T-helper 1 cell treated with Interleukin-12 subunit alpha and Interleukin-12 subunit beta and Interleukin-4 antibody, amounts not matched to agents 30 ng/mL and 1 ng/mL, for 36 hours (primary cell): ENCODE measurements around the gene ENOPH1. TPM values are rescaled to one million over a fixed set of nuclear protein-coding genes. Genes with fewer than 3 reads are reported as not detected.

Experiments used
- intact Hi-C: fragments of 100-400 bp; cut with micrococcal nuclease; formaldehyde crosslinking; loops from one replicate; pipeline ENCODE4 v1.15.1; 2024
- total RNA-seq: library from RNA; stranded (reverse); gene quantifications from 2 replicates; pipeline ENCODE4 v1.2.3, GENCODE V29; 2022

ENOPH1 gene
- total RNA-seq, 1 donor from 2014 or later: 38.0 TPM

DNA sequence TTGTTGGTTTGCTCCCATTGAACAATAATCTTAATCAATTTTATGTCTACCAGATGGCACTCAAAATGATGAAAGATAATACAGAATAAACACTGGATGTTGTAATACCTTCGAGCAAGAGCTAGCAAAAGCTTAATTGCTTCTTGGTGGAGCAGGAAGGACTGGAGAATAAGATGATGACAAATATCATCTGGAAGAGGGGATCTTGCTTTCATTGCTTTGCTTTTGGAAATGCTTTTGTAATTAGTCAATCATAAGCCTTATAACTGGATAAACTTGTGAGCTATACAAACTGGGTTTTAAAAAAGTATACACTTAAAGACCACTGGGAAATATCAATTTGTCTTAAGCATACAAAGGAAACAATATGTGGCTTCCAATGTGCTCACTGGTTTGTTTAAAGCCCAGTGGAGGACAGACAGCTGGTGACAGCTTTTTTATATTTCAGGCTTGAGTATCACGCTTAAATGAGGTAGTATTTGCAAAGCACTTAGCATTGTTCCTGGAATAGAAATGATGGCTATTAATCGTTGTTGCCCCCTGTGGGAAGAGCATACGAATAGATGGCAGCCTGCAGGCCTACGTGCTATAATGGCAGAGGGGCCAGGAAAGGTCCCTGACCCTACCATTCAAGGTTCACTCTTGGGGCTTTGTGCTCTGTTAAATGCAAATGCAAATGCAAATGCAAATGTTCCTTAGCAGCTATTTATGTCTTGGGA, 70.2 kb downstream of the ENOPH1 start:
- intact Hi-C loops: no loop called here

DNA sequence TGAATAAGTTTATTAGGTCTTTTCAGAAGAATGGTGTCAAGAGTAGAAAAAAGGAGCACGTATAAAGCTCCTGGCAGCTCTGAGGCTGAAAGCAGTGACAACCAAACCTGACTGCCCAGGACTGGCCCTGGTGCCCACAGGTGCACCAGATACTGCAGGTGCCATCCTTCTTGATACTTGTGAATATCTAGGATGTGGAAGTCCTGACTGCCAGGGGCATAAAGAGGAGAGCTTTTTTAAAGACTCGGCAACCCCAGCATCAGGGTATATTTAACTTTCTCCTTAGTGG, 70.7 kb downstream of the ENOPH1 start:
- intact Hi-C loops: no loop called here

DNA sequence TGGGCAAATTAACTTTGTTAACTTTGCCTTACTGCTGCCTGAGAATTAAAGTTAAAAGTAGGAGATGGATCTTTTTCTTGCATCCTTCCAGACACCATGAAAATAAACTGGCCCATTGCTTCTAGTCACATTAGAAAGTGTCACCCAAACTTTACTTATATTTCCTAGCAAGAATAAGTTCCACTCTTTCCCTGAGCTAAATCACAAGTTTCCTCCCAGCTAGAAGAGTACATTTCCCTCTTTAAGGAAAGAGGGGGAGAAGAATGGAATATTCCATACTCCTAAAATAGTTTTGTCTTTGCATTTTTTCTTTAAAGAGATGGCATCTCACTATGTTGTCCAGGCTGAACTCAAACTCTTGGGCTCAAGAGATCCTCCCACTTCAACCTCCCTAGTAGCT, 77.6 kb downstream of the ENOPH1 start:
- intact Hi-C loops: no loop called here

DNA sequence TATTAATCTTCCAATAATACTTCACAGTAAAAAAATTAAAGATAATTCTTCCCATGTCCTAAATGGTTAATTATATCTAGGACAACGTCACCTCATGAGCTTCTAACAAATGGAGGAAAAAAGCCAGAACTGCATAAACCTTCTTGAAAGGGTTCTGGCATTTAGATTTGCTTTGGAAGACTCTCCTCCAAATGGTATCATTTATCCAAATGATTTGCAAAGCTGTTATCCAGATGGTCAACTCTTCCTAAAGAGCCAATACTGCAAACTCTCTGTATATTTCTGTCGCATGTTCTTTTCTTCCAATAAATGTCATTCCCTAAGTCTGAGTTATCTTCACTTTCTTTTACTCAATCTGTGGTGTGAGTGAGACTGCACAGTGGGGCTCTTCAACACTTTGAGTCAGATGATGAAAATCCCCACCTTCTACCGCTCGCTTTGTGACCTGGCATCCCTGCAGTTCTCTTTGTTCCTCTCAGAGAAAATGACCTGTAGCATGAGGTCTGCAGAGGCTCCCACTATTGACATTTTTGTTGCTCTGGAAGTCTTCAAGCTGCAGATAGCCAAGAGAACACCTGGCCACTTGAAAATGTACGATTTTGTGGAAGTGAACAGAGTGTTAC, 78.5 kb downstream of the ENOPH1 start:
- intact Hi-C loops: no loop called here

DNA sequence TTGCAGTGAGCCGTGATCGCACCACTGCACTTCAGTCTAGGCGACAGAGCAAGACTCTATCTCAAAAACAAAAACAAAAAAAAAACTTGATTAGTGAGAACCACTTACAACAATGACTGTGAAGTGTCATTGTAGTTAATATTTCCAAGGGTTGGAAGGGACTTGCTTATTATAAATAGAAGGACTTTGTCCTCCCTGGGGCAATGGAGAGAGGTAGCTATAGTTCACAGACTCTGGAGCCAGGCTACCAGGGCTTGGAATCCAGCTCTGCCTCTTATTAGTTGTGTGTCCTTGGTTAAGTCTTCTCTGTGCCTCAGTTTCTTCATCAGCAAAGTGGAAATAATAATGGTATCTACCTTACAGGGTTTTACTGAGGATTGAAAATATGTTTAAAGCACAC, 79.8 kb downstream of the ENOPH1 start:
- intact Hi-C loops: no loop called here

Other genes starting within 250 kb of the ENOPH1 start
- 313 and 343 TPM in 2 replicates for gene HNRNPD, start 56.6 kb upstream of the ENOPH1 start, total RNA-seq
- gene HNRNPDL, start 128 bp upstream of the ENOPH1 start, total RNA-seq: 279 and 294 TPM in 2 replicates
- gene TMEM150C, start 131.4 kb downstream of the ENOPH1 start, total RNA-seq: not detected in 2 replicates